Measurements from ENCODE around the gene C1QTNF6. TPM values are rescaled to one million over a fixed set of nuclear protein-coding genes. Genes with fewer than 3 reads are reported as not detected.

Gene C1QTNF6
- polyA plus RNA-seq, 1 donor = 18.6 TPM

GRCh38 chr22:37212174-37212906 lies 24.3 kb upstream of the C1QTNF6 start, which contains the start of gene SSTR3:
SSTR3 (minus strand) TSS chr22:37212477; CDS start chr22:37207803, 4,674 bp downstream.
- 11% methylated on average over 5 of the region's 23 CpGs for WGBS (ENCODE audit: insufficient coverage, low lambda C conversion rate)
- DNase-seq = peak in 1 of 2 donors; percentile 55
- H3K4me1 ChIP-seq (ENCODE audit: control insufficient read depth, insufficient read depth, low read length) = peaks cover 36% of the 10 kb centered on the region

GRCh38 chr22:37211866-37212173 lies 23.8 kb upstream of the C1QTNF6 start:
- no CpG with 5 or more reads among the region's 6 CpGs for WGBS (ENCODE audit: insufficient coverage, low lambda C conversion rate)
- Histone ChIP-seq H3K4me3 (ENCODE audit: low read length) (no peak overlapping the region), H3K27ac (ENCODE audit: low read length) (no peak overlapping the region), H3K9me3 (ENCODE audit: control insufficient read depth, low read depth, low read length) (no peaks in the 10 kb centered on the region), H3K27me3 (ENCODE audit: control insufficient read depth, insufficient read depth, low read length) (no peaks in the 10 kb centered on the region), H3K36me3 (ENCODE audit: control insufficient read depth, insufficient read depth, low read length) (no peaks in the 10 kb centered on the region), H3K4me1 (ENCODE audit: control insufficient read depth, insufficient read depth, low read length) (peaks cover 36% of the 10 kb centered on the region)
- DNase-seq = no peak

More at GRCh38 chr22:37212174-37212906, 24.3 kb upstream of the C1QTNF6 start, which contains the start of gene SSTR3:
- no peaks in the 10 kb centered on the region for H3K27me3 ChIP-seq (ENCODE audit: control insufficient read depth, insufficient read depth, low read length)
- H3K27ac ChIP-seq (ENCODE audit: low read length) = no peak within 1 kb of the TSS
- H3K4me3 ChIP-seq (ENCODE audit: low read length) = no peak within 1 kb of the TSS
- H3K9me3 ChIP-seq (ENCODE audit: control insufficient read depth, low read depth, low read length) = no peaks in the 10 kb centered on the region
- no peaks in the 10 kb centered on the region for H3K36me3 ChIP-seq (ENCODE audit: control insufficient read depth, insufficient read depth, low read length)

- DNase-seq = no peak
- Histone ChIP-seq H3K36me3 (ENCODE audit: control insufficient read depth, insufficient read depth, low read length) (no peaks in the 10 kb centered on the region), H3K4me3 (ENCODE audit: low read length) (no peak overlapping the region), H3K27me3 (ENCODE audit: control insufficient read depth, insufficient read depth, low read length) (no peaks in the 10 kb centered on the region), H3K4me1 (ENCODE audit: control insufficient read depth, insufficient read depth, low read length) (peaks cover 36% of the 10 kb centered on the region), H3K27ac (ENCODE audit: low read length) (no peak overlapping the region), H3K9me3 (ENCODE audit: control insufficient read depth, low read depth, low read length) (no peaks in the 10 kb centered on the region)
- WGBS (ENCODE audit: insufficient coverage, low lambda C conversion rate) = no CpG with 5 or more reads among the region's 24 CpGs
Observed at GRCh38 chr22:37211075-37211865, 23.2 kb upstream of the C1QTNF6 start.

GRCh38 chr22:37210041-37210803 lies 22.2 kb upstream of the C1QTNF6 start:
- Histone ChIP-seq H3K27ac (ENCODE audit: low read length) (no peak overlapping the region), H3K9me3 (ENCODE audit: control insufficient read depth, low read depth, low read length) (no peaks in the 10 kb centered on the region), H3K4me1 (ENCODE audit: control insufficient read depth, insufficient read depth, low read length) (peaks cover 36% of the 10 kb centered on the region), H3K27me3 (ENCODE audit: control insufficient read depth, insufficient read depth, low read length) (no peaks in the 10 kb centered on the region), H3K36me3 (ENCODE audit: control insufficient read depth, insufficient read depth, low read length) (no peaks in the 10 kb centered on the region), H3K4me3 (ENCODE audit: low read length) (no peak overlapping the region)
- no CpG with 5 or more reads among the region's 15 CpGs for WGBS (ENCODE audit: insufficient coverage, low lambda C conversion rate)
- no peak for DNase-seq

- no peaks in the 10 kb centered on the region for H3K36me3 ChIP-seq (ENCODE audit: control insufficient read depth, insufficient read depth, low read length)
- H3K4me1 ChIP-seq (ENCODE audit: control insufficient read depth, insufficient read depth, low read length) = peaks cover 36% of the 10 kb centered on the region
- DNase-seq = no peak
- WGBS (ENCODE audit: insufficient coverage, low lambda C conversion rate) = no CpG with 5 or more reads among the region's 9 CpGs
- H3K9me3 ChIP-seq (ENCODE audit: control insufficient read depth, low read depth, low read length) = no peaks in the 10 kb centered on the region
- no peaks in the 10 kb centered on the region for H3K27me3 ChIP-seq (ENCODE audit: control insufficient read depth, insufficient read depth, low read length)
- H3K4me3 ChIP-seq (ENCODE audit: low read length) = no peak overlapping the region
- no peak overlapping the region for H3K27ac ChIP-seq (ENCODE audit: low read length)
Observed at GRCh38 chr22:37209140-37209845, 21.2 kb upstream of the C1QTNF6 start.

GRCh38 chr22:37208401-37209139 lies 20.5 kb upstream of the C1QTNF6 start:
- H3K27me3 ChIP-seq (ENCODE audit: control insufficient read depth, insufficient read depth, low read length) = no peaks in the 10 kb centered on the region
- no CpG with 5 or more reads among the region's 7 CpGs for WGBS (ENCODE audit: insufficient coverage, low lambda C conversion rate)
- peaks cover 32% of the 10 kb centered on the region for H3K4me1 ChIP-seq (ENCODE audit: control insufficient read depth, insufficient read depth, low read length)
- H3K9me3 ChIP-seq (ENCODE audit: control insufficient read depth, low read depth, low read length) = no peaks in the 10 kb centered on the region
- H3K27ac ChIP-seq (ENCODE audit: low read length) = no peak overlapping the region
- no peak for DNase-seq
- no peaks in the 10 kb centered on the region for H3K36me3 ChIP-seq (ENCODE audit: control insufficient read depth, insufficient read depth, low read length)
- H3K4me3 ChIP-seq (ENCODE audit: low read length) = no peak overlapping the region

GRCh38 chr22:37207981-37208380 lies 19.9 kb upstream of the C1QTNF6 start:
- DNase-seq = no peak
- no peaks in the 10 kb centered on the region for H3K27me3 ChIP-seq (ENCODE audit: control insufficient read depth, insufficient read depth, low read length)
- H3K4me3 ChIP-seq (ENCODE audit: low read length) = no peak overlapping the region
- H3K36me3 ChIP-seq (ENCODE audit: control insufficient read depth, insufficient read depth, low read length) = no peaks in the 10 kb centered on the region
- WGBS (ENCODE audit: insufficient coverage, low lambda C conversion rate) = no CpG with 5 or more reads among the region's 7 CpGs
- no peak overlapping the region for H3K27ac ChIP-seq (ENCODE audit: low read length)
- H3K4me1 ChIP-seq (ENCODE audit: control insufficient read depth, insufficient read depth, low read length) = peaks cover 32% of the 10 kb centered on the region
- no peaks in the 10 kb centered on the region for H3K9me3 ChIP-seq (ENCODE audit: control insufficient read depth, low read depth, low read length)

- H3K27ac ChIP-seq (ENCODE audit: low read length) = no peak overlapping the region
- no peaks in the 10 kb centered on the region for H3K9me3 ChIP-seq (ENCODE audit: control insufficient read depth, low read depth, low read length)
- no peak for DNase-seq
- no peaks in the 10 kb centered on the region for H3K36me3 ChIP-seq (ENCODE audit: control insufficient read depth, insufficient read depth, low read length)
- no CpG with 5 or more reads among the region's 71 CpGs for WGBS (ENCODE audit: insufficient coverage, low lambda C conversion rate)
- H3K27me3 ChIP-seq (ENCODE audit: control insufficient read depth, insufficient read depth, low read length) = no peaks in the 10 kb centered on the region
- H3K4me1 ChIP-seq (ENCODE audit: control insufficient read depth, insufficient read depth, low read length) = peaks cover 26% of the 10 kb centered on the region
- no peak overlapping the region for H3K4me3 ChIP-seq (ENCODE audit: low read length)
Observed at GRCh38 chr22:37206841-37207821, 19.1 kb upstream of the C1QTNF6 start.

Data from large intestine (tissue), 3 donors.